ENCODE results near the gene ISYNA1.

The ISYNA1 gene

GRCh38 chr19:18466354-18466753, 28.4 kb upstream of the ISYNA1 start:
- no peak for DNase-seq

- no peak for DNase-seq
Measured at GRCh38 chr19:18465964-18466339, 28.0 kb upstream of the ISYNA1 start.

DNA sequence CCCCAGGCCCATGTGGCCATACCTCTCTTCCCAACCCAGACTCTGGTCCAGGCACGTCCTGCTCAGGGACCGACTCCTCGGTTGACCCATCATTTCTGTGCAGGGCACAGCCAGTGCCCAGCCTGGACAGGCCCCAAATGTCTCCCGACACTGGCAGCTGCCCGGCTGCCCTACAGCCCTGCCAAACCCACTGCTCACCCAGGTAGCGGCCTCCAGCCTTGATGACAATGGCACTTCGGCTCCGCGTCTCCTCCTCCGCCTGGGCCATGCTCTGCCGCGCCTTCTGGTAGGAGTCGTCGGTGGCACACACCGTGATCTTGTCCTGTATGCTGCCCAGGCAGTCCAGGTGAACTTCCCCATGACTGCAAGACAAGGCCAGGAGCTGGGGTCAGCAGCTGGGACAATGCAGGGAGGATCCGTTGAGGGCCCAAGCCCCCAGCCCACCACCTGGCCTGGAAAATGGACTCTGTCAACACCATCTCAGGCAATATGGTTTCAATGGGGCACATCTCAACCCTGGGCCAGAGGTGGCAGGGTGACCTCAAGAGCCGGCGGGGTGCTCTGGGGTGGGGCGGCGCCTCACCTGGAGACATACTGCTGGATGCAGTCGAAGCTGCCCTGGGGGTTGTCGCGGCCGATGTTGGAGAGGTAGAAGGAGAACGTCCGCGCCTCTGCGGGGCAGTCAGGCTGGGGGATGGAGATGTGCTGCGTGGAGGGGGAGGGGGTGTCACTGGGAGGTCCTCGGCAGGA, 27.5 kb upstream of the ISYNA1 start:
- DNase-seq = no peak

DNA sequence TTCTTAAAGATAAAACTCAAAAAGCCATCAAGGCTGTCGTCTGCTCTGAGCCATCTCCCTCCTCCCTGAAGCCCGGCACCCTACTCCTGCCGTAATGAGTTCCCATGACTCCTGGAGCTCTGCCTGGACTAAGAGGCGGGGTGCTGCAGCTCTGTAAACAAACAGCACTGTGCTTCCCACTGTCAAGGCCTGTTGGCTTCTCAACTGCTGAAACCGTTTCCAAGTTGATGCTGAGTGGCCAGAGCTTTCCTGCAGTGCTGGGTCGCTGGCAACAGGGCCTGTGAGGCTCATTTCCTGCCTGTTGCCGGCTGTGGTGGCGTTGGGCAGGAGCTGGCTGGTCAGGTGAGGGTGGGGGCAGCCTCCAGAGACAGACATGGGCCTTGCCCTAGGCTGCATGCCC, 26.7 kb upstream of the ISYNA1 start:
- DNase-seq = no peak

DNA sequence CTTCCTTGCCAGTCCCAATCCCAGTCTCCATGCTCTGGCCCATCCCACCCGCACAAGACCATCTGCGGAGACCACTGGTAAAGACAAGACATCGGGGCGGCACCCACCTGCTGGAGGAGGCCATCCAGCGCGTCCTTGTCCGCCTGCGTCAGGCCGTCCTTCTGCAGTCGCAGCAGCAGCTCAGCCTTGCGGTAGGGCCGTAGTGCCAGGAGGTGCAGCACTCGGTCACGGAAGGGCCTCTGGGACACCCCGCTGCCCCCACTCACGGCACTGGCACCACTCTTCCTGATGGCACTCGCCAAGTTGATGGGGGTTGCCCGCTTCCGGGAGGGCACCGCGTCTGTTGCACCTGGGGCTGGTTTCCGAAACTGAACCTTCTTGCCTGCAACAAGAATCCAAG, 23.5 kb upstream of the ISYNA1 start:
- DNase-seq = no peak

- DNase-seq = no peak
Measured at GRCh38 chr19:18460900-18461299, 23.0 kb upstream of the ISYNA1 start.

DNA sequence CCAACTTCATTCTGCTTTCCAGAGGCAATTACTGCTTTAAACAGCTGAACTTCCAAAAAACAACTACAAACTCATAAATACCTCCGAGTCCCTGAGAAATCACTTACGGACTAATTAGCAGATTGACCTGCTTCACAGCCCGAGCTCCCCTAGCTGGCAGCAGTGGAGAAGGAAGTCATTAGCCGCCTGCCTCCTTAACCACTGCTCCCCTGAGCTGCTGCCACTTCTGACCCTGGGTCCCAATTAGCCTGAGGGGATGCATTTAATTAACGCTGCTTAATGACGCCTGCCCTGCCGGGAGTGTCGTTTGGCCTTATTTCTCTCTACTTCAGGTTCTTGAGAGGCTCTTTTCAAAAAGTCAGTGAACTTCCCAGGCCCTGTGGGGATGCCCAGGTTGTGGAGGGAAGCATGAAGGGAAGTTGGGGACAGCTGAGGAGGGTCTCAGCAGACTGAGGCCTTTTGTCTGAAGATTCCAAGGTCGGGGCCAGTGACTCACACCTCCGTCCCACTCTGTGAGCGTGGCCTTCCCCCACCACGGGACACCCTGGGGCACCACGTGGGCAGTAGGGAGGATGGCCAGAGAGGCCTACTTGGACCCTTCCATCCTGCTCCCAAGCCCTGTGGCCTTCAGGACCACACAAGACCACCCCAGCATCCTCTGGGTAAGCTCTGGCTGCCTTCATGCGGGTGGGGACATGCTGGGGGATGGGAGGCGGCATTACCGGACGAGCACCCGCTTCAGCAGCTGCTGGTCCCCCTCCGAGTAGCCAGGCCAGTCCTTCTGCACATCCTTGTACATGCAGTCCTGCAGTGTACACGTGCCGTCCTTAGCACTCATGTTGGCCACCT, 19.8 kb upstream of the ISYNA1 start:
- DNase-seq = no peak

DNA sequence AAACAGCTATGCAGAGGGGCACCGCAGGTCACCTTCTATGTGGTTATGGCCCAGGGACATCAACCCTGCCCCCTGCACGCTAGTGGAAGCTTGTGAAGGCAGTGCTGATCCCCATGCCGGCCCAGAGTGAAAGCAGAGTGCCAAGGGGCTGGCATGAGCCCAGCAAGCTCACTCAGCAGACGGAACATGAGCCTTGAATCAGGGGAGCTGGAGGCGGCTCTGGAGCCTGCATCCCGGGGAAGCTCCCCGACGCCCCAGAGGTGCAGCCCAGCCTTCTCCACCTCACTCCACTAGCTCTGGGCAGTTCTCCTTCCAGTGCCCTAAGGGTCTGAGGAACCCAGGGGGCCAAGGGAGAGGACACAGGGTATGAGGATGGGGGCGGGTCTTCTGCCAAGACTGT, 19.0 kb upstream of the ISYNA1 start:
- no peak for DNase-seq

- no peak for DNase-seq
Measured at GRCh38 chr19:18456279-18456678, 18.3 kb upstream of the ISYNA1 start.

DNA sequence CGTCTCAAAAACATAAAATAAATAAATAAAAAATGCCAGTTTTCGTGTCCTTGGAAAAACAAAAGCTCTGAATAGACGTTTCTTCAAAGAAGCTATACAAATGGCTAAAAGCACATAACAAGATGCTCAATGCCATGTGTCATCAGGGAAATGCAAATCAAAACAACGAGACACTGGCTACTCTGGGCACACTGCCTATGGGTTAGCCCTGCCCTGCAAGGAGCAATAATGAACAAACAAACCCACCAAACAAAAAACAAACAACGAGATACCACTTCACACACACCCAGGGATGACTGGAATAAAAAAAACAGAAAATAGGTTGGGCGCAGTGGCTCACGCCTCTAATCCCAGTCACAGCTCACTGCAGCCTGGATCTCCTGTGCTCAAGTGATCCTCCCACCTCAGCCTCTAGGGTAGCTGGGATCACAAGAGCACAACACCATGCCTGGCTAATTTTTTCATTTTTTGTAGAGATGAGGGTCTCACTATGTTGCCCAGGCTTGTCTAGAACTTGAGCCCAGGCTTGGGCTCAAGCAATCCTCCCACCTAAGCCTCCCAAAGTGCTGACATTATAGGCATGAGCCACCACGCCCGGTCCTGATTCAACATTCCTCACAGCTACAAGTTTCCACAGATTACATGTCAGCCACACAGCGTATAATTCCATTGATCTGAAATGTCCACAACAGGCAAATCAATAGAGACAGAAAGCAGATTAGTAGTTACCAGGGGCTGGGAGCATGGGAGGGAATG, 15.5 kb upstream of the ISYNA1 start:
- no peak for DNase-seq

DNA sequence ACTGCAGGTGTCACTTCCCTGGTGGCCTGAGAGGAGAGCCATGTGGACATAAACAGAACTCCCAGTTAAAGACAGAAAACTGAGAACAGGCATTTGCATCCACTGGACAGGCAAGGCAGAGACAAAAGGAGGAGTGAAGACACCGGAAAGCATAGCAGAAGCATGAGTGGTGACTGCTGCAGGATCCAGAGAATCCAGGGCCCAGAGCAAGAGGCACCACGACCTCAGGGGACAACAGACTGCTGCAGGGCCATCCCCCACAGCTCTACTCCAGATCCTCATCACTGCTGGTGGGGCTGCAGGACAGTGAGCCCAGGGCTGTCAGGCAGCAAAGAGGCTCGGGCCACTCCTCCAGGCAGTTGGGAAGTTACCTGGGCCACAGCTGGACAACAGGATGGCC, 14.5 kb upstream of the ISYNA1 start:
- DNase-seq = no peak

- DNase-seq = peak; percentile 93 to 94
Measured at GRCh38 chr19:18450931-18451836, 13.3 kb upstream of the ISYNA1 start.

- DNase-seq = no peak
Measured at GRCh38 chr19:18450021-18450930, 12.3 kb upstream of the ISYNA1 start.

DNA sequence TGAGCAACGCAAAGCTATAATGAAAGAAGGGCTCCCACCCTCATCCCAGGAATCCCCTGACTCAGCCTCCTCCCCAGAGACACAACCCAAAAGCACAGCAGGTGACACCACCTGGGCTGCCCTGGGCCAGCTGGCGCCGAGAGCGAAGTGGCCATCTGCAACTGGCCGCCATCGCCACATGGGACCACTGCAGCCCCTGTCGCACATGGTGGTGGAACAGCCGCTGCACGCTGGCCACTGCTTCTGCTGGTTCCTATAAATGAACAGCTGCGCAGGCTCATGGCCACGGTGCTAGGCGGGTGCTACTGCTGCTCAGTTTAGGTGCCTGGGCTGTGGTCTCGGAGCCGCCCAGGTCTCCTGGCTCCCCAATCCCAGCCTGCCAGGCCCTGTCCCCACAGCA, 11.6 kb upstream of the ISYNA1 start:
- no peak for DNase-seq

DNA sequence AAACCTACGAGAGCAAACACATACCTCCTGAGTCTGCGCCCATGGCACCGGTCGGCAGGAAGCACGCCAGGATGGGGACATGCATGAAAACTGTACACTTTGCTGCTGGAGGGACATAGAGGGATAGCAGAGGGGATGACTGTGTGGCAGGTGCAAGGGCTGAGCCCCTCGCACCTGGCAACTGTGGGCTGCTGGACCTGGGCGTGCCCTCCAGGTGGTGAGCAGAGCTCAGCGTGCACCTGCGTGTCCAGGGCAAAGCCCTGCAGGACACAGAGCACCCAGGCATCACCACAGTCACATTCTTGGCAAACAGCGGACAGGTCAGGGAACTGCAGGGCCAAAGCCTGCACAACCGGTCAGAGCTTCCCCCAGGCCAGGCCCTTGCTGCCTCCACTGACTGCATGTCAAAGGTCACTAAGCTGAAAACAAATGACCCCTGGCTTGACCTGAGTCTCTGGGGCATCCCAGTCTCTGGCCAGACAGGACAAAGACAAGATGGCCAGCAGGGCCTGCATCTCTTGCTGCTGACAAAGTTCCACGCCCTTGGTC, 9.0 kb upstream of the ISYNA1 start:
- DNase-seq = no peak

DNA sequence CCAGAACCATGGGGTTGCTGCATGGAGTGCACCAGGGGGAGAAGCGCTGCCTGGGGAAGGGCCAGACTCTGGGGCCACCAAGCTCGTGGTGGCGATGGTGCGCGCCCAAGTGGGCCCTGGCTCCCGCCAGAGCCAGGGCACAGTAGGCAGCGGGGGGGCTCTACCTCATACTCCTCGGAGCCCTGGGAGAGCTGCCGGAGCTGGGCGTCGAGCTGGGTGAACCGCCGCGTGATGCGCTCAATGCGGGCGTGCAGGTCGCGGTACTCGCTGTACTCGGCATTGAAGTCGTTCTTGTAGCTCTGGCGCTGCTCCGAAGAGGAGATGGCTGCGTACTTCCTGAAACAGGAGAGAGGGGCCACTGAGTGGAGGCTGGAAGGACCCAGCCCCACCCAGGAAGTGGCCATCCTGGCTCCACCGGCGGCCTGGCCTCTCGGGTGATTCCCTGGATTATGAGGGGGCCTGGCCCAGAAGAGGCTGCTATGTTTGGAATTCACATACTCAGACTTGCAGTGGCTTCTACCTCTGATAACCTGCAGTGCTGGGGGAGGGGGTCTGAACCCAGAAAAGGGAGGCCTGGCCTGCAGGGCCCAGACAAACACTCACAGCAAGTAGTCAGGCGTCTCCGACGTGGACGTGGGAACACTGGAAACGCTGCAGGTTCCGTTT, 8.3 kb upstream of the ISYNA1 start:
- DNase-seq = no peak

GRCh38 chr19:18445262-18445948, 7.5 kb upstream of the ISYNA1 start:
- DNase-seq = no peak

- no peak for DNase-seq
Measured at GRCh38 chr19:18444513-18444912, 6.6 kb upstream of the ISYNA1 start.

- no peak for DNase-seq
Measured at GRCh38 chr19:18443831-18444230, 5.9 kb upstream of the ISYNA1 start.

DNA sequence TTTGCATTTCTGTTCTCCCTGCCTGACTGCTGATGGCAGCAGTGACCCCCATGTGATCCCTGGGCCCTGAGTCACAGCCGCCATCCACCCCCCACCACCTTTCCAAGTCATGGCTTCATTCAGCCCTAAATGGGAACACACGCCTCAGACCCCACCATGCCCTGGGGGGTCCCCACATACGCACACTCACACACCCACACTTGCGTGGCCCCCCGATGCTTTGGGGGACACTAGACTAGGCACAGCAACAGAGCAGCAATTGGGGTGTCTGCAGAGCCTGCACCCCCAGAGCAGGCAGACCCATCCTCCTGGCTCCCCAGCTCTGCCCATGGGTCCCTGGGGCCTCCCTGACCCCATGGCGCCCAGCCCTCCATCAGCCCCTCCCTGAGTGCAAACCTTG, 5.5 kb upstream of the ISYNA1 start:
- no peak for DNase-seq
